ENCODE results near the gene KRTAP4-12.
"Not testable (repeated sequence)": the region's sequence is repeated elsewhere in the genome, so short reads cannot be mapped to it uniquely, and the experiment has no call there.

KRTAP4-12 gene

GRCh38 chr17:41133880-41134735, 10.1 kb upstream of the KRTAP4-12 start:
- in situ Hi-C loops (cut with HindIII; ENCODE audit: low pct_ligation_motif_present, low pct_unique_long_range_greater_than_20kb, low sequenced_read_pairs): no loop called here
- no peak for DNase-seq

- in situ Hi-C loops (cut with HindIII; ENCODE audit: low pct_ligation_motif_present, low pct_unique_long_range_greater_than_20kb, low sequenced_read_pairs): no loop called here
- no peak for DNase-seq
Measured at GRCh38 chr17:41131979-41132378, 8.0 kb upstream of the KRTAP4-12 start.

GRCh38 chr17:41127371-41127770, 3.4 kb upstream of the KRTAP4-12 start:
- in situ Hi-C loops (cut with HindIII; ENCODE audit: low pct_ligation_motif_present, low pct_unique_long_range_greater_than_20kb, low sequenced_read_pairs): no loop called here
- no peak for DNase-seq

- DNase-seq: no peak
- in situ Hi-C loops (cut with HindIII; ENCODE audit: low pct_ligation_motif_present, low pct_unique_long_range_greater_than_20kb, low sequenced_read_pairs): no loop called here
Measured at GRCh38 chr17:41126412-41126811, 2.4 kb upstream of the KRTAP4-12 start.

GRCh38 chr17:41125064-41125463, 1.1 kb upstream of the KRTAP4-12 start:
- in situ Hi-C loops (cut with HindIII; ENCODE audit: low pct_ligation_motif_present, low pct_unique_long_range_greater_than_20kb, low sequenced_read_pairs): no loop called here
- no peak for DNase-seq

GRCh38 chr17:41123292-41123990, 541 bp downstream of the KRTAP4-12 start:
- DNase-seq; in situ Hi-C loops (cut with HindIII; ENCODE audit: low pct_ligation_motif_present, low pct_unique_long_range_greater_than_20kb, low sequenced_read_pairs): not testable (repeated sequence)

GRCh38 chr17:41121742-41122141, 2.2 kb downstream of the KRTAP4-12 start:
- no peak for DNase-seq
- in situ Hi-C loops (cut with HindIII; ENCODE audit: low pct_ligation_motif_present, low pct_unique_long_range_greater_than_20kb, low sequenced_read_pairs): no loop called here

GRCh38 chr17:41119696-41120690, 4.0 kb downstream of the KRTAP4-12 start:
- in situ Hi-C loops (cut with HindIII; ENCODE audit: low pct_ligation_motif_present, low pct_unique_long_range_greater_than_20kb, low sequenced_read_pairs); DNase-seq: not testable (repeated sequence)

GRCh38 chr17:41118721-41119120, 5.3 kb downstream of the KRTAP4-12 start:
- in situ Hi-C loops (cut with HindIII; ENCODE audit: low pct_ligation_motif_present, low pct_unique_long_range_greater_than_20kb, low sequenced_read_pairs): no loop called here
- DNase-seq: no peak

- DNase-seq; in situ Hi-C loops (cut with HindIII; ENCODE audit: low pct_ligation_motif_present, low pct_unique_long_range_greater_than_20kb, low sequenced_read_pairs): not testable (repeated sequence)
Measured at GRCh38 chr17:41117846-41118386, 6.1 kb downstream of the KRTAP4-12 start, which contains the start of gene KRTAP4-11. Gene KRTAP4-11 (minus strand): TSS chr17:41118373. CDS start chr17:41118315, 58 bp downstream.

GRCh38 chr17:41116297-41116696, 7.7 kb downstream of the KRTAP4-12 start:
- no peak for DNase-seq
- in situ Hi-C loops (cut with HindIII; ENCODE audit: low pct_ligation_motif_present, low pct_unique_long_range_greater_than_20kb, low sequenced_read_pairs): no loop called here

GRCh38 chr17:41111151-41111885, 12.7 kb downstream of the KRTAP4-12 start:
- in situ Hi-C loops (cut with HindIII; ENCODE audit: low pct_ligation_motif_present, low pct_unique_long_range_greater_than_20kb, low sequenced_read_pairs): no loop called here
- DNase-seq: no peak

GRCh38 chr17:41108728-41109386, 15.1 kb downstream of the KRTAP4-12 start:
- DNase-seq; in situ Hi-C loops (cut with HindIII; ENCODE audit: low pct_ligation_motif_present, low pct_unique_long_range_greater_than_20kb, low sequenced_read_pairs): not testable (repeated sequence)

- in situ Hi-C loops (cut with HindIII; ENCODE audit: low pct_ligation_motif_present, low pct_unique_long_range_greater_than_20kb, low sequenced_read_pairs): no loop called here
- DNase-seq: no peak
Measured at GRCh38 chr17:41107941-41108450, 16.0 kb downstream of the KRTAP4-12 start.

- in situ Hi-C loops (cut with HindIII; ENCODE audit: low pct_ligation_motif_present, low pct_unique_long_range_greater_than_20kb, low sequenced_read_pairs): not testable (repeated sequence)
Measured at GRCh38 chr17:41105347-41105746, 18.6 kb downstream of the KRTAP4-12 start, which contains the start of gene KRTAP4-9. Gene KRTAP4-9 (plus strand): TSS chr17:41105389. CDS start chr17:41105389, 0 bp downstream.

GRCh38 chr17:41104386-41105038, 19.5 kb downstream of the KRTAP4-12 start:
- DNase-seq: peak; percentile 67
- in situ Hi-C loops (cut with HindIII; ENCODE audit: low pct_ligation_motif_present, low pct_unique_long_range_greater_than_20kb, low sequenced_read_pairs): not testable (repeated sequence)

More at GRCh38 chr17:41105347-41105746, 18.6 kb downstream of the KRTAP4-12 start, which contains the start of gene KRTAP4-9:
- DNase-seq: not testable (repeated sequence)
